HG03045 (cell line): ENCODE measurements around the gene METTL2A.
"Not testable (repeated sequence)": the region's sequence is repeated elsewhere in the genome, so short reads cannot be mapped to it uniquely, and the experiment has no call there.

Experiments
- ATAC-seq: cut with Tn5 transposase; IDR thresholded peaks from one replicate; pipeline ENCODE4 v1.9.1; 2021; ENCODE audit warnings: mild to moderate bottlenecking, moderate library complexity; ENCODE audit not compliant: unreplicated experiment

METTL2A gene

DNA sequence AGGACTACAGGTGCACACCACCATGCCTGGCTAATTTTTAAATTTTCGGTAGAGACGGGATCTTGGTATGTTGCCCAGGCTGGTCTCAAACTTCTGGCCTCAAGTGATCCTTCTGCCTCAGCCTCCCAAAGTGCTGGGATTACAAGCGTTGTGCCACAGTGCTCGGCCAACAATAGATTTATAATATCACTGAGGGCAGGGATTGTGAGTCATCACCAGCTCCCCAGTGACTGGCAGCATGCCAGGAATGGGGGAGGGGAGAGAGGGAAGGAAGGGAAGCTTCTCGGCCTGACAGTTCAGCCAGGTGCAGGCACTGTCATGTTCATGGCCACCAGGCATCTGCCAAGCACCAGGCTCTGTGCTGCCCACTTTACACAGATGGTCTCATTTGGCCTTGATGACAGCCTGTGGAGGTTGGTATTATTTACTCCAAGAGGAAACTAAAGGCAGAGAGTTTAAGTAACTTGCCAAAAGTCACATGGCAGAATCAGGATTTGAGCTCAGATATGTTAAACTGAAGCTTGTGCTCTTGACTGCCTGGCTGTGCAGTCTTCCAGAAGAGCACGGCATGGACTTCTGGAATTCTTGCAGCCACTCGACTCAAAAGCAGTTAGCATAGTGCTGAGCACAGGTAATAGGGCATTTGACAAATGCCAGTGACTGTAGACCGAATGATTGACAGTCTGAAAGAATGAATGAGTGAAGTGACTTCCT is 47.1 kb downstream of the METTL2A start:
- not testable (repeated sequence) for ATAC-seq

DNA sequence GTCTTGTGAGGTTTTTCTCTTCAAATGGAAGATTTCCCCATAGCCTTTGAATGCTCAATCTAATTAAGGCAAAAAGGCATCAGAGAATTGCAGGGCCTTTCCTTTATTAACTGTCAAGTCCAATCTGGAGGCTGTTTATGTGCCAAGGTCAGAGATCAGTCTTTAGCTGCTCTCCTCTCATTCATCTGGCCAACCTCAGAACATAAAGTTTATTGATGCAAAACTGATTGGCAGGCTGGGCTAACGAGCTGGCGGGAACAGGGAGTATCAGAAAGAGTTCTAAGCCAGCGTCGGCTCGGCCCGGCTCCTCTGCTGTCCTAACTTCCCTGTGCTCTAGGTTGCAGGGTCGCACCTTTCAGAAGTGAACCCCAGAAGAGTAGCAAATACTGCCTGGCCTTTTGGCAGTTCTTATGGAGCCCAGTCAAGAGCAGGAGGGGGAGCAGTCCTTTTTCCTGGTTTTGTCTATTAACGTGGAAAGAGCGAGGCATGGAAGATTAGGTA is 47.7 kb downstream of the METTL2A start:
- ATAC-seq, result not testable (repeated sequence)

DNA sequence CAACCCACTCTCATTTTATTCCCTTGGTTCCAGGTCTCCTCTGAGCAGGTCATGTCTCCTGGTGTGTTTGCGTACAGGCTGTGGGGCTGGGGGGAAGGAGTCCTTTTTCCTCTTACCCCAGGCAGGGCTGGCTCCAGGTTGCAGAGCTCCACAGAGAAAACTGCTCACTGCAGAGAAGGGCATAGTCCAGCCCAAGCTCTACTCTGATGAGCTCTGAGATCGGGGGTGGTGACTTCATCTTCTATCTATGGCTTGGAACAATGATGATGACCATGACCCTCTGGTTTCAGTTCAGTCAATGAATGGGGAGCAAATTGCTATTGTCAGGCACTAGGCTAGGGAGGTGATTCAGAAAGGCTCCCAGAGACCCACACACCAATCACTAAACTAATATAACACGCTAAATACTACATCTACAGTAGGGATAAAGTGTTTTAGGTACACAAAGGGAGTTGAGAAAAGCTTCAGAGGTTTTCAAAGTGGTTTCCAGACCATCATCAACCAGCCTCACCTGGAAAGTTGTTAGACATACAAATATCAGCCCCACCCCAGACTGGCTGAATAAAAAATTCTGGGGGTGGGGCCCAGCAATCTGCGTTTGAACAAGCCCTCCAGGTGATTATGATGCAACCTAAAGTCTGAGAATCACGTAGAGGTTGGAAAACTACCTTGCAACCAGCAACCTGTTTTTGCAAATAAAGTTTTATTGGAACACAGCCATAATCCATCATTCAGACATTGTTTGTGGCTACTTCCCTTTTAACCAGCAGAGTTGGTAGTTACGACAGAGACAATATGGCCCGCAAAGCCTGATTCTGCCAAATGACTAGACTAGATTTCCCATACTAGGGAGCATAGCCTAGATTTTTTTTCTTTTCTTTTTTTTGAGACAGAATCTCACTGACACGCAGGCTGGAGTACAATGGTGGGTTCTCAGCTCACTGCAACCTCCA is 49.6 kb downstream of the METTL2A start:
- ATAC-seq, result not testable (repeated sequence)

- ATAC-seq, result not testable (repeated sequence)
These were observed 53.4 kb downstream of the METTL2A start for GRCh38 chr17:62477111-62477510.

- ATAC-seq, result peak; percentile 37
These were observed 54.2 kb downstream of the METTL2A start for GRCh38 chr17:62477718-62478408.

GRCh38 chr17:62478424-62478879 is 54.8 kb downstream of the METTL2A start, which contains the start of gene TLK2:
TLK2 (plus strand) TSS chr17:62478825; CDS start chr17:62481126, 2,301 bp downstream.
- ATAC-seq, result peak; percentile 72

- ATAC-seq, result peak; percentile 34
These were observed 55.4 kb downstream of the METTL2A start for GRCh38 chr17:62478880-62479638.

- not testable (repeated sequence) for ATAC-seq
These were observed 56.1 kb downstream of the METTL2A start for GRCh38 chr17:62479639-62480258.

- not testable (repeated sequence) for ATAC-seq
These were observed 58.9 kb downstream of the METTL2A start for GRCh38 chr17:62482553-62482952.

- ATAC-seq, result not testable (repeated sequence)
These were observed 67.3 kb downstream of the METTL2A start for GRCh38 chr17:62490990-62491389.

DNA sequence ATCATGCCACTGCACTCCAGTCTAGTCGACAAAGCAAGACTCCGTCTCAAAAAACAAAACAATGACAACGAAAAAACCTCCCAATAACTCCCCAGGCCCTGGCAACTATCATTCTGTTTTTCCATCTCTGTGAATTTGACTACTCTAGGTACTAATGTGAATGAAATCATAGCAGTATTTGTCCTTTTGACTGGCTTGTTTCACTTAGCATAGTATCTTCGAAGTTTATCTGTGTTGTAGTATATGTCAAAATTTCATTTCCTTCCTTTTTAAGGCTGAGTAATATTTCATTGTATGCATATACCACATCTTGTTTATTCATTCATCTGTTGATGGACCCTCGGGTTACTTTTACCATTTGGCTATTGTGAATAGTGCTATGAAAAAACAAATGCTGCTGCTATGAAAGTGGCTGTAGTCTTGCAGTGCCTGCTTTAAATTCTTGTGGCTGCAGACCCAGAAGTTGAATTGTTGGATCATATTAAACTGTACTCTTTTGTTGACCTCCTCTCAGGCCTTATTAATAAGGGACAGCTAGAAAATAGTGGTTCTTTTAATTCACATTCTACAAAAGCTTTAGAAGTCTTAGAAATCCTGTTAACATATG is 69.5 kb downstream of the METTL2A start:
- not testable (repeated sequence) for ATAC-seq

DNA sequence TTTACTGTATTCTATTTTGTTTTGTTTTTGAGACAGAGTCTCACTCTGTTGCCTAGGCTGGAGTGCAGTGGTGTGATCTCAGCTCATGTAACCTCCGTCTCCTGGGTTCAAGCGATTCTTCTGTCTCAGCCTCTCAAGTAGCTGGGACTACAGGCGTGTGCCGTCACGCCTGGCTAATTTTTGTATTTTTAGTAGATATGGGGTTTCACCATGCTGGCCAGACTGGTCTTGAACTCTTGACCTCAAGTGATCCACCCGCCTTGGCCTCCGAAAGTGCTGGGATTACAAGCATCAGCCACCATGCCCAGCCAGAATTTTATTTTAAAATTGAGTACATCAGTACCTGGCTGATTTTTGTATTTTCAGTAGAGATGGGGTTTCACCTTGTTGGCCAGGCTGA is 70.4 kb downstream of the METTL2A start:
- not testable (repeated sequence) for ATAC-seq

- not testable (repeated sequence) for ATAC-seq
These were observed 72.6 kb downstream of the METTL2A start for GRCh38 chr17:62496344-62496743.

- not testable (repeated sequence) for ATAC-seq
These were observed 75.1 kb downstream of the METTL2A start for GRCh38 chr17:62498796-62499195.
